LNCAP (cell line): ENCODE data around the gene PAFAH1B2.

Experiments
- CTCF ChIP-seq: fragments of 450-650 bp; IDR thresholded peaks from 2 replicates; pipeline ENCODE4 v1.5.1; 2017; ENCODE audit warnings: mild to moderate bottlenecking

PAFAH1B2 gene

GRCh38 chr11:117193130-117194020 lies 49.3 kb downstream of the PAFAH1B2 start:
- no peak for TF ChIP-seq CTCF

- no peak for TF ChIP-seq CTCF
Observed at GRCh38 chr11:117194267-117194666, 50.2 kb downstream of the PAFAH1B2 start.

- no peak for TF ChIP-seq CTCF
Observed at GRCh38 chr11:117195258-117195657, 51.2 kb downstream of the PAFAH1B2 start.

GRCh38 chr11:117195761-117196160 lies 51.7 kb downstream of the PAFAH1B2 start:
- no peak for TF ChIP-seq CTCF

DNA sequence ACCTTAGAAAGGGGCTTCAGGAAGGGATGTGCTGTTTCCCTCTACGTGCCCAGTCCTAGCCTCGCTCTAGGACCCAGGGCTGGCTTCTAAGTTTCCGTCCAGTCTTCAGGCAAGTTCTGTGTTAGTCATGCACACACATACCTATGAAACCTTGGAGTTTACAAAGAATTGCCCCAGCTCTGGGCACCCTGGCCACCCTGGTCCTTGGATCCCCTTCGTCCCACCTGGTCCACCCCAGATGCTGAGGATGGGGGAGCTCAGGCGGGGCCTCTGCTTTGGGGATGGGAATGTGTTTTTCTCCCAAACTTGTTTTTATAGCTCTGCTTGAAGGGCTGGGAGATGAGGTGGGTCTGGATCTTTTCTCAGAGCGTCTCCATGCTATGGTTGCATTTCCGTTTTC lies 52.9 kb downstream of the PAFAH1B2 start:
- no peak for TF ChIP-seq CTCF

GRCh38 chr11:117197516-117198456 lies 53.7 kb downstream of the PAFAH1B2 start:
- peak; percentile 43 for TF ChIP-seq CTCF

DNA sequence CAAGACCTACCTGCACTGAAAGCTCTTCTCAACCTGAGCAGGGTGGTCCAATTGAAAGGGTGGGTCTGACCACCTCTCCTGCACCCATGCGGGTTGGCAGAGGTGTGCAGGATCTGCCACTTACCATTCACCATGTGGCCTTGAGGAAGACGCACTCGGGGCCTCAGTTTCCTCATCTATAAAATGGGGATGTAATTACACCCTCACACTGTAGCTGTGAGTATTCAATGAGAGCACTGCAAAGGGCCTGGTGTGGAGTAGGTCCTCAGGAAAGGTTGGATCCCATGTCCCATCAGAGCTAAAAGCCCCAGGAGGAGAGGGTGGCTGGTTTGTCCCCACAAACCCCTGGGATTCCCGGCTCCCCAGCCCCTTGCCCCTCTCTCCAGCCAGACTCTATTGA lies 54.5 kb downstream of the PAFAH1B2 start:
- TF ChIP-seq CTCF = no peak
